SK-N-MC (cell line): ENCODE results near the gene FAAH2.

ENCODE experiments used
- DNase-seq: peaks from one replicate; pipeline ENCODE4 v3.0.0-alpha.2; 2011; ENCODE audit warnings: low read depth, low spot score
- H3K27ac ChIP-seq: fragments of 200-600 bp; sonication (generic); 2 replicates; pipeline ENCODE4 v1.5.1; 2016; ENCODE audit warnings: mixed run types
- H3K36me3 ChIP-seq: fragments of 200-600 bp; sonication (generic); 2 replicates; pipeline ENCODE4 v1.6.1; 2017; ENCODE audit warnings: antibody characterized with exemption, low read length, mixed read lengths; ENCODE audit not compliant: insufficient read depth
- H3K4me3 ChIP-seq: fragments of 200-600 bp; sonication (generic); 2 replicates; pipeline ENCODE4 v1.5.1; 2016
- H3K9ac ChIP-seq: fragments of 200-600 bp; sonication (generic); 2 replicates; pipeline ENCODE4 v1.8.0; 2017; ENCODE audit warnings: mixed run types, mixed read lengths; ENCODE audit not compliant: insufficient read length
- H3K9me3 ChIP-seq: fragments of 200-600 bp; sonication (generic); 2 replicates; pipeline ENCODE4 v1.6.1; 2017; ENCODE audit warnings: low read depth, mild to moderate bottlenecking, antibody characterized with exemption, low read length, moderate library complexity, mixed read lengths
- EZH2 ChIP-seq: fragments of 200-600 bp; sonication (generic); IDR thresholded peaks from one replicate; pipeline ENCODE4 v1.6.1; 2017; ENCODE audit warnings: antibody characterized with exemption
- FOXP2 ChIP-seq: optimal IDR thresholded peaks from 2 replicates; pipeline ENCODE3; 2011; ENCODE audit warnings: mild to moderate bottlenecking, moderate library complexity; ENCODE audit not compliant: insufficient read depth; ENCODE audit errors: extremely low read length, control extremely low read depth
- POLR2AphosphoS5 ChIP-seq: IDR thresholded peaks from 2 replicates; pipeline ENCODE4 v1.6.1; 2012; ENCODE audit warnings: mild to moderate bottlenecking, low read depth, low read length, borderline replicate concordance

The FAAH2 gene

DNA sequence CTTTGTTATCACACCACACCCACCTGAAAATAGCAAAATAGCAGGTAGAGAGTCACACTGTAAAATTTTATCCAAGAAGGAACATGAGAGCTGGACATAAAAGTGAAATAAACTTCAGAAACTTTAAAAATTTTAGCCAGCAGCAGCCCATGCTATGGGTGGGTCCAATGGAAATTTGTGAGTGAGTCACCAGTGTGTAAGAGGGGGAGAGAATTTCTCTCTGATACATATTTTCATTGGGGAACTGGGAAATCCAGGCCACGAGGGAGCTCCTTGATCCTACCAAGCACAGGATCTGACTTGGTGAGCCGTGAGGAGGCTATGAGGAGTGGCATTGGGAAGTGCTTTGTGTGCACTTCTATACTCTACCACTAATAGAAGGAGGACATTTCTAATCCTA lies 136.3 kb downstream of the FAAH2 start:
- no peaks in the 10 kb centered on the region for H3K36me3 ChIP-seq
- TF ChIP-seq EZH2 (no peak), FOXP2 (no peak), POLR2AphosphoS5 (no peak)
- H3K9ac ChIP-seq: no peak overlapping the region
- no peak for DNase-seq
- H3K9me3 ChIP-seq: no peaks in the 10 kb centered on the region
- no peak overlapping the region for H3K4me3 ChIP-seq
- H3K27ac ChIP-seq: no peak overlapping the region

DNA sequence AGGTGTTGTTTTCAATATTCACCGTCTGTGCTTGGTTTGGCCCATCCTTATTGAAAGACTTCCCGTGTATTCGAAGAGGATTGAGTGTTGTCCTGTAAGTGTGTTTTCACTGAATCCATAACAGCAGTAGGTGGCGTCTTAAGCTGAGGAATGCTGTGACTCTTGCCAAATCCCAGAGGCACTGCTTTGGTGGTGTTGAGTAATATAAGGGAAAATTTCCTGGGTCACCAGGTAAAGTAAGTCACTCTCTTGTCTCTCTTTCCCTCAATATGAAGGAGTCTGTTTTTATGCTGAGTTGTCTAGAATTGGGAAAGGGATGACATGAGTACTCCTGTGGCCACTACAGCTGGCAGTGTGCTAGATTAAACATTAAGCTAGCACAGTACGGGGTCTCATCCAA lies 158.6 kb downstream of the FAAH2 start:
- H3K27ac ChIP-seq: no peak overlapping the region
- TF ChIP-seq POLR2AphosphoS5: no peak
- no peak for TF ChIP-seq EZH2
- no peak for TF ChIP-seq FOXP2
- no peak overlapping the region for H3K4me3 ChIP-seq
- no peaks in the 10 kb centered on the region for H3K36me3 ChIP-seq
- no peaks in the 10 kb centered on the region for H3K9me3 ChIP-seq
- no peak overlapping the region for H3K9ac ChIP-seq
- no peak for DNase-seq

DNA sequence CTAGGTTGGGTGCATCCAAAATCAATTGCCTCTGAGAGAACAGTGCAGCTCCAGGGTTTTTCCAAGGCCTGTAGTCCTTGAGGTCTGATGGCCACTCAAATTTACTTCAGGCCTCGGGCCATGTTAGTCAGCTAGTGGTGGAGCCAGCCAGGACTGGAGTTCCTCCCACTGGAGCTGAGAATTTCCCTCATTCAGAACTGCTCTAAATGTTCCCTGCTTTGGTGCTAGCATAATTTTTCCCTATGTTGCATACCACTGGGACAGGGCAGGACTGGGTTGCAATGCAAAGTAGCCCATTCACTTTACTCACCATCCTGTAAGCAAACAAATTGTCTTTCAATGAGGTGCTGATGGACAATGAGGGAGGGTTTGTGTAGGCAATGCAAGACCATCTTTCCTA lies 159.3 kb downstream of the FAAH2 start:
- no peaks in the 10 kb centered on the region for H3K36me3 ChIP-seq
- no peak overlapping the region for H3K4me3 ChIP-seq
- H3K9me3 ChIP-seq: no peaks in the 10 kb centered on the region
- no peak overlapping the region for H3K9ac ChIP-seq
- TF ChIP-seq EZH2: no peak
- TF ChIP-seq POLR2AphosphoS5: no peak
- TF ChIP-seq FOXP2: no peak
- no peak overlapping the region for H3K27ac ChIP-seq
- no peak for DNase-seq

DNA sequence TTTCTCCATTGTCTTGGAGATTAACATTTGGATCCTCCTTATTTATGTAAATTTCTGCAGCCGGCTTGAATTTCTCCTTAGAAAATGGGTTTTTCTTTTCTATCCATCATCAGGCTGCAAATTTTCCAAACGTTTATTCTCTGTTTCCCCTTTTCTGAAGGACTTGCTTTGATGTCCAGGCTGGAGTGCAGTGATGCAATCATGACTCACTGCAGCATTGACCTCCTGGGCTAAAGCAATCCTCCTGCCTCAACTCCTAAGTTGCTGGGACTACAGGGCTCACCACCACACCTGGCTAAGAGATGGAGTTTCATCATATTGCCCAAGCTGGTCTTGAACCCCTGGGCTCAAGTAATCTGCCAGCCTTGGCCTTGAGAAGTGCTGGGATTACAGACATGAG lies 161.3 kb downstream of the FAAH2 start:
- Histone ChIP-seq H3K36me3 (no peaks in the 10 kb centered on the region), H3K9ac (no peak overlapping the region), H3K4me3 (no peak overlapping the region), H3K9me3 (no peaks in the 10 kb centered on the region), H3K27ac (no peak overlapping the region)
- DNase-seq: no peak
- TF ChIP-seq POLR2AphosphoS5 (no peak), EZH2 (no peak), FOXP2 (no peak)

DNA sequence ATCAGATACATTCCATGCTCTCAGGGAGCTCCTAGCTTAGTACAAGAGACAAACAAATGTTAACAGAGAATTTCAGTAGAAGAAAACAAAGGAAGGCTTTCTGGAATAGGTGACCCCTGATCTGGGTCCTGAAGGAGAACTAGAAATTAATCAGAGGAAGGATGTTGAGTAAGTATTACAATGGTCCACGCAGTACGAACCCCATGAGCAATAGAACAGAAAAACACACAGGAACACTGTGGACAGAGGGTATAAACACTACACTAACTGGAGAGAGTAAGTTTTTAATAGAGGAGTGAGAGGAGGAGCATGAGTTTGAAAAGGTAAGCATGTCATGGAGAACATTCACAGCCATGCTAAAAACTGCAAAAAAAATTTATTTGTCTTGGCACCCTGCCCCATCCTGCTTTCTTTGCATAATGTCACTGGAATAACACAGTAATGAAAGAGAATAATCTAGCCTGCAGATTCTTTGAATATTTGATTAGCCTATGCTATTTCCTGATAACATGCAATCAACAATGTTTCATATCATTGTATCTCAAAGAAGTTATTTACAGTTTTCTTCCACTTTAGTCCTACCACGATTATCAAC lies 165.0 kb downstream of the FAAH2 start:
- no peak for TF ChIP-seq FOXP2
- DNase-seq: no peak
- Histone ChIP-seq H3K9ac (no peak overlapping the region), H3K4me3 (no peak overlapping the region), H3K27ac (no peak overlapping the region), H3K9me3 (no peaks in the 10 kb centered on the region), H3K36me3 (no peaks in the 10 kb centered on the region)

DNA sequence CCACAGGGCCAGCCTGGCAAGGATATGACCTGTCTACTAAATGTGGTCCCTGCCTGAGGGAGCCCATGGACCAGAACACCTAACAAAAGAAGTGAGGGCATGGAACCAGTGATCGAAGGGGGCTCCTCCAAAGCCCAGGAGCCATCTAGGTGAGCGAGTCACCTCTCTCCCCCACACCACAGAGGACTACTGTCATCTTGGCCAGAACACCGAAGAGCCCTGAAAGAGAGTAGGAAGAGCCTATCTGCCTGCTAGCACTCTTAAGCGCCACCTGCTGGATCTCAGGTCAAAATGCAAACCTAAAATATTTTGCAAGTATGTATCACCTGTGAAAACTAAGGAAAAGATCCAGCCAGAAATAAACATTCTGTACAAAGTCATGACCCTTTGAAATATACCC lies 167.4 kb downstream of the FAAH2 start:
- DNase-seq: no peak
- H3K27ac ChIP-seq: no peak overlapping the region
- no peaks in the 10 kb centered on the region for H3K9me3 ChIP-seq
- TF ChIP-seq FOXP2 (no peak), POLR2AphosphoS5 (no peak), EZH2 (no peak)
- H3K9ac ChIP-seq: no peak overlapping the region
- no peaks in the 10 kb centered on the region for H3K36me3 ChIP-seq
- H3K4me3 ChIP-seq: no peak overlapping the region

DNA sequence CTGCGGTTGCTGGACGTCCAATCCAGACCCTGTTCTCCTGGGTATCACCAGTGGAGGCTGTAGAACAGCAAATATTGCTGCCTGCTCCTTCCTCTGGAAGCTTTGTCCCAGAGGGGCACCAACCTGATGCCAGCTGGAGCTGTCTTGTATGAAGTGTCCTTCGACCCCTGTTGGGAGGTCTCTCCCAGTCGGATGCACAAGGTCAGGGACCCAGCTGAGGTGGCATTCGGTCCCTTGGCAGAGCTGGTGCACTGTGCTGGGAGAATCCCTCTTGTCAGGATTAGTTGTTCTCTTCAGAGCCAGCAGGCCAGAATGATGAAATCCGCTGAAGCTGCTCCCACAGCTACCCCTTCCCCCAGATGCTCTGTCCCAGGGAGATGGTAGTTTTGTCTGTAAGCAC lies 195.0 kb downstream of the FAAH2 start:
- Histone ChIP-seq H3K36me3 (no peaks in the 10 kb centered on the region), H3K4me3 (no peak overlapping the region), H3K9ac (no peak overlapping the region), H3K9me3 (no peaks in the 10 kb centered on the region), H3K27ac (no peak overlapping the region)
- TF ChIP-seq EZH2: no peak
- no peak for TF ChIP-seq POLR2AphosphoS5
- no peak for TF ChIP-seq FOXP2
- DNase-seq: no peak

DNA sequence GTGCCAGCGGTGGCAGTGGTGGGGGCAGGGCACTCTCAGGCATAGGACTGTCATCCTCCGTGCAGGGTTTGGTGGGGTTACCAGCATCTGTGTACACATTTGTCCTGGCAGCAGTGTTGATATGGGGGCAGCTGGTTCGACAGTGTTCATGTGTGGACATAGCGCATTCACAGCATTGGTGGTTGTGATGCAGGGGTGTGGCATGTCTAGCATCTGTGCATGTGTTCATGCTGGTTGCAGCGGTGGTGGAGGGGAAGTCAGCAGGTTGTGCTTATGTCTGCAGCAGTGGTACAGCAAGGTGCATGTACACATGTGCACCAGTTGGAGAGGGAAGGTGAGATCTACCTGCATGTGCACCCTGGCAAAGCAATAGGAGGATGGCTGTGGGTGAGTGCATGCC lies 230.0 kb downstream of the FAAH2 start:
- Histone ChIP-seq H3K4me3 (no peak overlapping the region), H3K9ac (no peak overlapping the region), H3K9me3 (no peaks in the 10 kb centered on the region), H3K27ac (no peak overlapping the region), H3K36me3 (no peaks in the 10 kb centered on the region)
- DNase-seq: no peak
- TF ChIP-seq EZH2 (no peak), FOXP2 (no peak), POLR2AphosphoS5 (no peak)

DNA sequence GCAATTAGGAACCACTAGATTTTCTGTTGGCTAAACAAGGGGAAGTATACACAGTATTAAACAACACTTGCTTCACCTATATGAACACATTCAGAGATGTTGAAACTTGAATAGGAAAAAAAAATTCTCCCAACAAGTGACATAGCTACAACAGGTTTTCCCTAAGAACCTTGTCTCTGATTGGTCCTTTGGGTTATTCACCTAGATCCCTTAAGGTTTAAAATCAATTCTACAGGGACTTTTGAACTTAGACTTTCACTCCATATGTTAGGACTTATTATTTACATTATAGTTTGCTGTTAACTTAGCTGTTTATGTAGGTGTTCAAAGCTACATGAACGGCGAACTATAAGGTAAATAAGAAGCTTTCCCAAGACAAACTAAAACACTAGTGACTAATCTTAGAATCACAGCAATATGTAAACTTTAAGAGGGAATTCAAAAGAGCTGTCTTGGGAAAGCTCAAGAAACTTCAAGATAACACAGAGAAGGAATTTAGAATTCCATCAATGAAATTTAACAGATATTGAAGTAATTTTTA lies 233.1 kb downstream of the FAAH2 start:
- no peak overlapping the region for H3K4me3 ChIP-seq
- no peak for DNase-seq
- H3K27ac ChIP-seq: no peak overlapping the region
- H3K9ac ChIP-seq: no peak overlapping the region
- TF ChIP-seq FOXP2 (no peak), EZH2 (no peak), POLR2AphosphoS5 (no peak)
- no peaks in the 10 kb centered on the region for H3K36me3 ChIP-seq
- H3K9me3 ChIP-seq: no peaks in the 10 kb centered on the region
